Measurements from ENCODE around the gene ACD.

- TF ChIP-seq POLR2A (IDR thresholded peaks at IDR 0.05; ENCODE audit: low read depth, low read length) (no peak), POLR2AphosphoS5 (IDR thresholded peaks at IDR 0.05; ENCODE audit: low read depth, low read length) (peak; percentile 12; the same call in 1 of the 2 replicates), TAF1 (IDR thresholded peaks at IDR 0.05; ENCODE audit: low read depth, low read length) (no peak), POU2F2 (IDR thresholded peaks at IDR 0.05; ENCODE audit: low read depth, low read length) (no peak)
Observed at GRCh38 chr16:67657751-67658518, 2.1 kb downstream of the ACD start.
